ENCODE data around the gene ARID1B. TPM values are rescaled to one million over a fixed set of nuclear protein-coding genes. Genes with fewer than 3 reads are reported as not detected.

Gene ARID1B
- total and polyA plus RNA-seq, 2 of the 13 experiments (the other 11 are each of a cell fraction or from before 2014, with no cell fraction given), result 20.1 to 32.6 TPM

- TF ChIP-seq ELF4 (CRISPR knock-in tag; IDR thresholded peaks at IDR 0.05; ENCODE audit: borderline replicate concordance) (0 out of 2 replicates have a peak, but pooled peaks have one; percentile 38), PHF8 (CRISPR knock-in tag; IDR thresholded peaks at IDR 0.05) (no peak), TCF12 (IDR thresholded peaks at IDR 0.05) (no peak), TCF12 (CRISPR knock-in tag; IDR thresholded peaks at IDR 0.05) (no peak), ZNF639 (CRISPR knock-in tag; conservative IDR thresholded peaks at IDR 0.05) (peak; percentile 94), MAFF (IDR thresholded peaks at IDR 0.05; ENCODE audit: low read depth, low read length) (no peak), ZFP91 (CRISPR knock-in tag; IDR thresholded peaks at IDR 0.05; ENCODE audit: borderline replicate concordance) (no peak), HNF4A (CRISPR knock-in tag; IDR thresholded peaks at IDR 0.05) (no peak), RARG (CRISPR knock-in tag; IDR thresholded peaks at IDR 0.05; ENCODE audit: low read depth) (no peak), MXD4 (CRISPR knock-in tag; IDR thresholded peaks at IDR 0.05) (peak; percentile 73; the same call in 1 of the 2 replicates), LCORL (IDR thresholded peaks at IDR 0.05) (no peak), LCORL (CRISPR knock-in tag; IDR thresholded peaks at IDR 0.05) (0 out of 2 replicates have a peak, but pooled peaks have one; percentile 40), AHDC1 (CRISPR knock-in tag; IDR thresholded peaks at IDR 0.05; ENCODE audit: borderline replicate concordance) (no peak), ZSCAN21 (CRISPR knock-in tag; IDR thresholded peaks at IDR 0.05; ENCODE audit: borderline replicate concordance) (peak; percentile 27; the same call in 1 of the 2 replicates), LRRFIP1 (CRISPR knock-in tag; conservative IDR thresholded peaks at IDR 0.05) (no peak), SIX4 (CRISPR knock-in tag; IDR thresholded peaks at IDR 0.05) (no peak), CCAR2 (optimal IDR thresholded peaks at IDR 0.05; ENCODE audit: low read depth, low read length) (no peak)
Measured at GRCh38 chr6:157221049-157221816, 444.1 kb downstream of the ARID1B start (continued).
